Stimulated activated CD8-positive, alpha-beta memory T cell treated with anti-CD3 and anti-CD28 coated beads, Interleukin-4, amount 100 ng/mL, for 4 hours (primary cell): ENCODE measurements around the gene HDAC1.

ENCODE experiments used
- DNase-seq, 2 donors: peaks; one replicate each; pipeline ENCODE4 v3.0.0-alpha.2; 2020; ENCODE audit warnings: low read depth in 2 of 2, low spot score in 1 of 2

HDAC1 gene

GRCh38 chr1:32327204-32327603, 35.3 kb downstream of the HDAC1 start:
- DNase-seq, result no peak

- no peak for DNase-seq
These were observed 38.1 kb downstream of the HDAC1 start for GRCh38 chr1:32329931-32330466.

GRCh38 chr1:32330558-32331151, 38.8 kb downstream of the HDAC1 start:
- no peak for DNase-seq

- DNase-seq, result no peak
These were observed 39.7 kb downstream of the HDAC1 start for GRCh38 chr1:32331549-32331948.

GRCh38 chr1:32332290-32333079, 40.6 kb downstream of the HDAC1 start:
- no peak for DNase-seq

GRCh38 chr1:32333251-32333963, 41.5 kb downstream of the HDAC1 start:
- DNase-seq, result no peak

GRCh38 chr1:32334274-32334861, 42.5 kb downstream of the HDAC1 start:
- no peak for DNase-seq

- peak; percentile 35 to 47 for DNase-seq
These were observed 43.1 kb downstream of the HDAC1 start for GRCh38 chr1:32334864-32335534.

- no peak for DNase-seq
These were observed 43.6 kb downstream of the HDAC1 start for GRCh38 chr1:32335535-32335789.

- DNase-seq, result peak; percentile 66 to 71
These were observed 44.1 kb downstream of the HDAC1 start, which contains the start of gene MARCKSL1 for GRCh38 chr1:32335790-32336590. Gene MARCKSL1 (minus strand): TSS chr1:32336233. CDS start chr1:32336033, 200 bp downstream.

GRCh38 chr1:32336591-32336932, 44.7 kb downstream of the HDAC1 start:
- DNase-seq, result no peak

- peak in 1 of 2 donors; percentile 47 for DNase-seq
These were observed 45.2 kb downstream of the HDAC1 start for GRCh38 chr1:32336963-32337675.

GRCh38 chr1:32337855-32338636, 46.2 kb downstream of the HDAC1 start:
- no peak for DNase-seq

GRCh38 chr1:32338637-32339145, 46.8 kb downstream of the HDAC1 start:
- no peak for DNase-seq

GRCh38 chr1:32339363-32339978, 47.6 kb downstream of the HDAC1 start:
- DNase-seq, result no peak

- no peak for DNase-seq
These were observed 49.4 kb downstream of the HDAC1 start for GRCh38 chr1:32341186-32341757.

- no peak for DNase-seq
These were observed 50.1 kb downstream of the HDAC1 start for GRCh38 chr1:32341971-32342370.

GRCh38 chr1:32342704-32343103, 50.8 kb downstream of the HDAC1 start:
- DNase-seq, result no peak
